Measurements from ENCODE around the gene HYCC1.
"Not testable (repeated sequence)": the region's sequence is repeated elsewhere in the genome, so short reads cannot be mapped to it uniquely, and the experiment has no call there.

The HYCC1 gene

GRCh38 chr7:23013715-23014649 lies at the start of gene HYCC1:
TSS of gene HYCC1 (minus strand) at chr7:23014130. CDS start at chr7:22991111, 23,019 bp downstream.
- DNase-seq (ENCODE audit: low spot score): peak; percentile 99

GRCh38 chr7:23062452-23062851 lies 48.5 kb upstream of the HYCC1 start:
- no peak for DNase-seq (ENCODE audit: low spot score)

GRCh38 chr7:23061327-23061726 lies 47.4 kb upstream of the HYCC1 start:
- no peak for DNase-seq (ENCODE audit: low spot score)

- no peak for DNase-seq (ENCODE audit: low spot score)
Observed at GRCh38 chr7:23058408-23059096, 44.6 kb upstream of the HYCC1 start.

GRCh38 chr7:23055582-23056178 lies 41.8 kb upstream of the HYCC1 start:
- DNase-seq (ENCODE audit: low spot score): peak; percentile 61

- DNase-seq (ENCODE audit: low spot score): not testable (repeated sequence)
Observed at GRCh38 chr7:23051124-23051485, 37.2 kb upstream of the HYCC1 start.

GRCh38 chr7:23046336-23046735 lies 32.4 kb upstream of the HYCC1 start:
- DNase-seq (ENCODE audit: low spot score): not testable (repeated sequence)

GRCh38 chr7:23045086-23045485 lies 31.2 kb upstream of the HYCC1 start:
- DNase-seq (ENCODE audit: low spot score): not testable (repeated sequence)

GRCh38 chr7:23044581-23044980 lies 30.7 kb upstream of the HYCC1 start:
- no peak for DNase-seq (ENCODE audit: low spot score)

GRCh38 chr7:23043441-23043840 lies 29.5 kb upstream of the HYCC1 start:
- DNase-seq (ENCODE audit: low spot score): no peak

GRCh38 chr7:23039674-23040073 lies 25.7 kb upstream of the HYCC1 start:
- not testable (repeated sequence) for DNase-seq (ENCODE audit: low spot score)

- DNase-seq (ENCODE audit: low spot score): not testable (repeated sequence)
Observed at GRCh38 chr7:23035542-23036371, 21.8 kb upstream of the HYCC1 start.

GRCh38 chr7:23027261-23027660 lies 13.3 kb upstream of the HYCC1 start:
- DNase-seq (ENCODE audit: low spot score): no peak

- no peak for DNase-seq (ENCODE audit: low spot score)
Observed at GRCh38 chr7:23026164-23026563, 12.2 kb upstream of the HYCC1 start.

- no peak for DNase-seq (ENCODE audit: low spot score)
Observed at GRCh38 chr7:23024454-23024853, 10.5 kb upstream of the HYCC1 start.

GRCh38 chr7:23022851-23023250 lies 8.9 kb upstream of the HYCC1 start:
- DNase-seq (ENCODE audit: low spot score): no peak

GRCh38 chr7:23022258-23022769 lies 8.4 kb upstream of the HYCC1 start:
- DNase-seq (ENCODE audit: low spot score): no peak

GRCh38 chr7:23021596-23021995 lies 7.7 kb upstream of the HYCC1 start:
- DNase-seq (ENCODE audit: low spot score): no peak

GRCh38 chr7:23020742-23021401 lies 6.9 kb upstream of the HYCC1 start:
- DNase-seq (ENCODE audit: low spot score): peak; percentile 17

- DNase-seq (ENCODE audit: low spot score): no peak
Observed at GRCh38 chr7:23018750-23019149, 4.8 kb upstream of the HYCC1 start.

GRCh38 chr7:23017309-23017708 lies 3.4 kb upstream of the HYCC1 start:
- DNase-seq (ENCODE audit: low spot score): no peak
